NT2/D1 (cell line): ENCODE measurements around the gene CAMK1D.

Experiments used
- YY1 ChIP-seq: IDR thresholded peaks from 2 replicates; pipeline ENCODE4 v1.6.1; 2011; ENCODE audit not compliant: insufficient read length, insufficient read depth
- ZNF274 ChIP-seq: IDR thresholded peaks from 2 replicates; pipeline ENCODE4 v1.6.1; 2011; ENCODE audit warnings: mild to moderate bottlenecking, low read depth, low read length

GRCh38 chr10:12771981-12772760, 422.8 kb downstream of the CAMK1D start:
- TF ChIP-seq YY1: no peak
- no peak for TF ChIP-seq ZNF274
